ENCODE results near the gene GSAP.
"Not testable (repeated sequence)": the region's sequence is repeated elsewhere in the genome, so short reads cannot be mapped to it uniquely, and the experiment has no call there.

The GSAP gene

DNA sequence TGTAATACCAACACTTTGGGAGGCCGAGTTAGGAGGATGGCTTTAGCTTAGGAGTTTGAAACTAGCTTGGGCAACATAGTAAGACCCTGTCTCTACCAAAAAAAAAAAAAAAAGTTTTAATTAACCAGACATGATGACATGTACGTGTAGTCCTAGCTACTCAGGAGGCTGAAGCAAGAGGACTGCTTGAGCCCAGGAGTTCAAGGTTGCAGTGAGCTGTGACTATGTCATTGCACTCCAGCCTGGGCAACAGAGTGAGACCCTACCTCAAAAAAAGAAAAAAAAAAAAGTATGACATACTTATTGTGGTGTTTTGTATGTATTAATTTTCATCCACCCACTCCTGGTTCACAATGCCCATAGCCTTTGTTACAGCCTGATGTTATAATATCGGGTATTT is 69.7 kb downstream of the GSAP start:
- DNase-seq (ENCODE audit: low read depth, low spot score), result no peak
- in situ Hi-C loops (cut with HindIII; ENCODE audit: low sequenced_read_pairs), result no loop called here
- TF ChIP-seq, protein P1, sequence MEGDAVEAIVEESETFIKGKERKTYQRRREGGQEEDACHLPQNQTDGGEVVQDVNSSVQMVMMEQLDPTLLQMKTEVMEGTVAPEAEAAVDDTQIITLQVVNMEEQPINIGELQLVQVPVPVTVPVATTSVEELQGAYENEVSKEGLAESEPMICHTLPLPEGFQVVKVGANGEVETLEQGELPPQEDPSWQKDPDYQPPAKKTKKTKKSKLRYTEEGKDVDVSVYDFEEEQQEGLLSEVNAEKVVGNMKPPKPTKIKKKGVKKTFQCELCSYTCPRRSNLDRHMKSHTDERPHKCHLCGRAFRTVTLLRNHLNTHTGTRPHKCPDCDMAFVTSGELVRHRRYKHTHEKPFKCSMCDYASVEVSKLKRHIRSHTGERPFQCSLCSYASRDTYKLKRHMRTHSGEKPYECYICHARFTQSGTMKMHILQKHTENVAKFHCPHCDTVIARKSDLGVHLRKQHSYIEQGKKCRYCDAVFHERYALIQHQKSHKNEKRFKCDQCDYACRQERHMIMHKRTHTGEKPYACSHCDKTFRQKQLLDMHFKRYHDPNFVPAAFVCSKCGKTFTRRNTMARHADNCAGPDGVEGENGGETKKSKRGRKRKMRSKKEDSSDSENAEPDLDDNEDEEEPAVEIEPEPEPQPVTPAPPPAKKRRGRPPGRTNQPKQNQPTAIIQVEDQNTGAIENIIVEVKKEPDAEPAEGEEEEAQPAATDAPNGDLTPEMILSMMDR (IDR thresholded peaks at IDR 0.05; ENCODE audit: low read depth, low read length), result no peak
- no peak overlapping the region for H3K4me3 ChIP-seq (ENCODE audit: low read depth, low read length)

DNA sequence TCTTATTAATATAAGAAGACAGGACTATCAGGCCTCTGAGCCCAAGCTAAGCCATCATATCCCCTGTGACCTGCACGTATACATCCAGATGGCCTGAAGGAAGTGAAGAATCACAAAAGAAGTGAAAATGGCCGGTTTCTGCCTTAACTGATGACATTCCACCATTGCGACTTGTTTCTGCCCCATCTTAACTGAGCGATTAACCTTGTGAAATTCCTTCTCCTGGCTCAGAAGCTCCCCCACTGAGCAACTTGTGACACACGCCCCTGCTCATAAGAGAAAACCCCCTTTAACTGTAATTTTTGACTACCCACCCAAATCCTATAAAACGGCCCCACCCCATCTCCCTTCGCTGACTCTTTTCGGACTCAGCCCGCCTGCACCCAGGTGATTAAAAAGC is 70.7 kb downstream of the GSAP start:
- DNase-seq (ENCODE audit: low read depth, low spot score); H3K4me3 ChIP-seq (ENCODE audit: low read depth, low read length); in situ Hi-C loops (cut with HindIII; ENCODE audit: low sequenced_read_pairs): not testable (repeated sequence)

DNA sequence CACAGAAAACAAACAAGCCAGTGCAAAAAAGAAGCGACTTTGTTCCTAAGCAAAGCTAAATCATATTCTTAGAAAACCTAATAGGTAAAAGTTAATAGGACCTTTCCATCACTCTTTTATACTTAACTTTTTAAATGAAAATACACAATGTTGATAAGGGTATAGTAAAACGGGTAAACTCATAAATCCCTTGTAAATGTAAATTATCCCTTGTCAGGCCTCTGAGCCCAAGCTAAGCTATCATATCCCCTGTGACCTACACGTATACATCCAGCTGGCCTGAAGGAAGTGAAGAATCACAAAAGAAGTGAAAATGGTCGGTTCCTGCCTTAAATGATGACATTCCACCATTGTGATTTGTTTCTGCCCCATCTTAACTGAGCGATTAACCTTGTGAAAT is 76.4 kb downstream of the GSAP start:
- TF ChIP-seq, protein P1 (IDR thresholded peaks at IDR 0.05; ENCODE audit: low read depth, low read length), result no peak
- in situ Hi-C loops (cut with HindIII; ENCODE audit: low sequenced_read_pairs), result no loop called here
- no peak for DNase-seq (ENCODE audit: low read depth, low spot score)
- no peak overlapping the region for H3K4me3 ChIP-seq (ENCODE audit: low read depth, low read length)

DNA sequence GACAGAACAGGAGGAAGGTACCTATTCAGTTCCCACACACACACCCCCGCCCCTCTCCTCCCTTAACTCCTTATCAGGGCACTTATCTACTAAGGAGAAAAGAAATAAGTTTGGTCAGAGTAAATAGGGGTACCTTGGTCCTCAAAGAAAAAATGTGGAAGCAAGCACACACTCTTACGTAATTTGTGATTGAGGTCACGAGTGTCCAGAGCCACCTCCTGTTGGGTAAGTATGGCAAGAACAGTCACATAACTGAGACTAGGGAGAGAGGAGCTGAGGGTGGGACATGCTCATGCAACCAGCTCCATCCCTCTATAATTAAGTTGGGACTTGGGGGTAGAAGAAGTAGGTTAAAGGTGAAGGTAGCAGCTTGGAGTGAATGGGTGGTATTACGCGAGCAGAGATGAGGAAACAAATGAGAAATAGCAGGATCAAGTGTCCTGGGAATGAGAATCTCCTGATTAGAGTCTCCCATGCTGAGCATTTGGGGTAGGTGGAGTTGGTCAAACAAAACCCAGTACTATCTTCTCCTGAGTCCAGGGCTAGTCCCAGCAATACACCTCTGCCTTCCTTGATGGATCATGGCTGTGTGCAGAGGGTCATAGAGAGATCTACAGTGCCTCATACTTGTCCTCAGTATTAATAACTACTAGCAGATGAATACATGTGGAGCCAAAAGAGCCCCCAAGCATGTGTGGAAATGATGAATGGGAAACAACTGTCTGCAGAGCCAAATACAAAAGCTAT is 77.1 kb downstream of the GSAP start:
- H3K4me3 ChIP-seq (ENCODE audit: low read depth, low read length), result no peak overlapping the region
- TF ChIP-seq, protein P1 (IDR thresholded peaks at IDR 0.05; ENCODE audit: low read depth, low read length), result no peak
- no peak for DNase-seq (ENCODE audit: low read depth, low spot score)
- in situ Hi-C loops (cut with HindIII; ENCODE audit: low sequenced_read_pairs), result no loop called here

DNA sequence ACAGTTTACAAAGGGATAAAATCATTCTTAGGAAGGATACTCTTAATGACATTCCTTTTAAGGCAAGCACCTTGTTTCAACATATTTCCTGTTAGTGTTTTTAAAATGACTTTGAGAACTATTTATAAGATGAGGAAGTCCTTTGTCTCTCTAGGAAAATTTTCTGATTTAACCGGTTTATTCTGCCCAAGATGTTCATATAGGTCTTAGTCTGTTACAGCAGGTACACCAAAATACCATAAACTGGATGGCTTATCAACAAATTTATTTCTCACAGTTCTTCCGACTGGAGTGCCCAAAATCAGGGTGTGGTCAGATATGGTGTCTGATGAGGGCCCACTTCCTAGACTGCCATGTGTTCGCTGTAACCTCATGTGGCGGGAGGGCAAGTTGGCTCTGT is 77.9 kb downstream of the GSAP start:
- H3K4me3 ChIP-seq (ENCODE audit: low read depth, low read length), result no peak overlapping the region
- in situ Hi-C loops (cut with HindIII; ENCODE audit: low sequenced_read_pairs), result no loop called here
- DNase-seq (ENCODE audit: low read depth, low spot score), result no peak

DNA sequence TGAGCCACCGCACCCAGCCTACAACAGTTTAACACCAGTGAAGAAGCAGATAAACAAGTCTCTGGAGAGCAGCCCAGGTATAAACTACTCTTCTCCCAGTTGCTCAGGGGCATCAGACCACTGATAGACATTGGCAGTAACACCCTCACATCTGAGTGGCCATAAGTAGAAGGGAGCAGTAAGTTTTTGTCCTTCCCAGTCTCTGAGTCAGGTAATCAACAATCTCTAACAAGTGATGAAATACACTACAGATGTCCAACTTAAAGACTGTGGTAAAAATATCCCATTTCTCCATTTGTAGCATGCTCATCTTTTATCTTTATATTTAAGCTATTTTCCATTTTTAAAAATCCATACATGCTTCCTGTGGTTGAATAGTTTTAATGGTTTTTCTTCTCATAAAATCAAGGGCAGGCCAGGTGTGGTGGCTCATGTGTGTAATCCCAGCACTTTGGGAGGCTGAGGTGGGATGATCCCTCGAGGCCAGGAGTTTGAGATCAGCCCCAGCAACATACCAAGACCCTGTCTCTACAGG is 78.6 kb downstream of the GSAP start:
- no peak for DNase-seq (ENCODE audit: low read depth, low spot score)
- H3K4me3 ChIP-seq (ENCODE audit: low read depth, low read length), result no peak overlapping the region
- in situ Hi-C loops (cut with HindIII; ENCODE audit: low sequenced_read_pairs), result no loop called here
- TF ChIP-seq, protein P1 (IDR thresholded peaks at IDR 0.05; ENCODE audit: low read depth, low read length), result no peak

More for the DNA sequence above, 77.9 kb downstream of the GSAP start:
- TF ChIP-seq, protein P1 (IDR thresholded peaks at IDR 0.05; ENCODE audit: low read depth, low read length), result no peak

DNA sequence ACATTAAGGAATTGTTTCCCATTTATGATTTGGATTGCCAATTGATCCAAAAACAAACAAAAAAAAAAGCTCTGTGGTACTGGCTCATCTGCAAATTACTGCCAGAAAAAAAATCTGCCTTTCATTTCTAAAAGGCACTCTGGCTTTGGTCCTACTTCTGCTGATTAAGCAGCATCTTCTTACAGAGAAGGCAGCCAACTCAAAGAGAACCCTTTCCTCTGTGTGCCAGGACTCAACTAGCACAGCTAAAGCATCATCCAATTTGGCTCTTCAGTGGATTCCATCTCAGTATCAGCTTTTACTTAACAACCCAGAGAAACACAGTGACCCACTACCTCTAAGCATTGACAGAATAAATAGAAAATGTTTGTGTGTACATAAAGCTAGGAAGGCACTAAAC is 80.6 kb downstream of the GSAP start:
- TF ChIP-seq, protein P1 (IDR thresholded peaks at IDR 0.05; ENCODE audit: low read depth, low read length), result no peak
- in situ Hi-C loops (cut with HindIII; ENCODE audit: low sequenced_read_pairs), result no loop called here
- no peak for DNase-seq (ENCODE audit: low read depth, low spot score)
- H3K4me3 ChIP-seq (ENCODE audit: low read depth, low read length), result no peak overlapping the region

DNA sequence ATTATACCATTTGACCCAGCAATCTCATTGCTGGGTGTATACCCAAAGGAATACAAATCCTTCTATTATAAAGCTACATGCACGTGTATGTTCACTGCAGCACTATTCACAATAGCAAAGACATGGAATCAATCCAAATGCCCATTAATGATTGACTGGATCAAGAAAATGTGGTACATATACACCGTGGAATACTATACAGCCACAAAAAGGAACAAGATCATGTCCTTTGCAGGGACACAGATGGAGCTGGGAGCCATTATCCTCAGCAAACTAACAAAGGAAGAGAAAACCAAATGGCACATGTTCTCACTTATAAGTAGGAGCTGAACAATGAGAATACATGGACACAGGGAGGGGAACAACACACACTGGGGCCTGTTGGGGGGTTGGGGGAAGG is 82.1 kb downstream of the GSAP start:
- in situ Hi-C loops (cut with HindIII; ENCODE audit: low sequenced_read_pairs); DNase-seq (ENCODE audit: low read depth, low spot score); H3K4me3 ChIP-seq (ENCODE audit: low read depth, low read length): not testable (repeated sequence)

Measured in astrocyte of the spinal cord (primary cell).